OCI-LY1 (cell line): ENCODE data around the gene YRDC.

ENCODE experiments used
- EZH2 ChIP-seq: fragments of 200-600 bp; sonication (generic), shearing (Covaris generic); IDR thresholded peaks from 2 replicates; pipeline ENCODE4 v1.8.0; 2017; ENCODE audit warnings: borderline replicate concordance, mixed run types, mild to moderate bottlenecking, antibody characterized with exemption, low read length, moderate library complexity, mixed read lengths
- TF ChIP-seq, protein P1 (sequence below): fragments of 200-600 bp; sonication (generic), shearing (Covaris generic); IDR thresholded peaks from 2 replicates; pipeline ENCODE4 v1.5.1; 2017; ENCODE audit warnings: mild to moderate bottlenecking, antibody characterized with exemption, low read length, moderate library complexity, mixed read lengths

GRCh38 chr1:37836788-37837187, 28.8 kb upstream of the YRDC start:
- TF ChIP-seq, protein P1, sequence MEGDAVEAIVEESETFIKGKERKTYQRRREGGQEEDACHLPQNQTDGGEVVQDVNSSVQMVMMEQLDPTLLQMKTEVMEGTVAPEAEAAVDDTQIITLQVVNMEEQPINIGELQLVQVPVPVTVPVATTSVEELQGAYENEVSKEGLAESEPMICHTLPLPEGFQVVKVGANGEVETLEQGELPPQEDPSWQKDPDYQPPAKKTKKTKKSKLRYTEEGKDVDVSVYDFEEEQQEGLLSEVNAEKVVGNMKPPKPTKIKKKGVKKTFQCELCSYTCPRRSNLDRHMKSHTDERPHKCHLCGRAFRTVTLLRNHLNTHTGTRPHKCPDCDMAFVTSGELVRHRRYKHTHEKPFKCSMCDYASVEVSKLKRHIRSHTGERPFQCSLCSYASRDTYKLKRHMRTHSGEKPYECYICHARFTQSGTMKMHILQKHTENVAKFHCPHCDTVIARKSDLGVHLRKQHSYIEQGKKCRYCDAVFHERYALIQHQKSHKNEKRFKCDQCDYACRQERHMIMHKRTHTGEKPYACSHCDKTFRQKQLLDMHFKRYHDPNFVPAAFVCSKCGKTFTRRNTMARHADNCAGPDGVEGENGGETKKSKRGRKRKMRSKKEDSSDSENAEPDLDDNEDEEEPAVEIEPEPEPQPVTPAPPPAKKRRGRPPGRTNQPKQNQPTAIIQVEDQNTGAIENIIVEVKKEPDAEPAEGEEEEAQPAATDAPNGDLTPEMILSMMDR = no peak
- no peak for TF ChIP-seq EZH2
